C4-2B (cell line): ENCODE results near the gene PRSS1.

Source experiments
- CTCF ChIP-seq: fragments of 450-650 bp; conservative IDR thresholded peaks from 2 replicates; pipeline ENCODE4 v1.5.1; 2017; ENCODE audit warnings: mild to moderate bottlenecking
- ZFX ChIP-seq: fragments of 450-650 bp; IDR thresholded peaks from 2 replicates; pipeline ENCODE4 v1.6.1; 2017

- TF ChIP-seq CTCF (no peak), ZFX (no peak)
These were observed 27.0 kb upstream of the PRSS1 start for GRCh38 chr7:142722248-142722794.
